GM12874 (cell line): ENCODE results near the gene MAGI2.

Experiments used
- CTCF ChIP-seq: IDR thresholded peaks from 2 replicates; pipeline ENCODE4 v1.5.1; 2011; ENCODE audit warnings: low read depth, mild to moderate bottlenecking, control low read depth, low read length, moderate library complexity; ENCODE audit not compliant: insufficient read depth

MAGI2 gene

GRCh38 chr7:78845155-78845554 is 608.3 kb downstream of the MAGI2 start:
- TF ChIP-seq CTCF = no peak

GRCh38 chr7:78842068-78842467 is 611.4 kb downstream of the MAGI2 start:
- no peak for TF ChIP-seq CTCF

GRCh38 chr7:78835897-78836296 is 617.6 kb downstream of the MAGI2 start:
- no peak for TF ChIP-seq CTCF

GRCh38 chr7:78828317-78828716 is 625.1 kb downstream of the MAGI2 start:
- no peak for TF ChIP-seq CTCF

- no peak for TF ChIP-seq CTCF
These were observed 649.9 kb downstream of the MAGI2 start for GRCh38 chr7:78803501-78804127.

- no peak for TF ChIP-seq CTCF
These were observed 659.4 kb downstream of the MAGI2 start for GRCh38 chr7:78794101-78794500.

- TF ChIP-seq CTCF = no peak
These were observed 660.8 kb downstream of the MAGI2 start for GRCh38 chr7:78792624-78793023.

- TF ChIP-seq CTCF = no peak
These were observed 661.5 kb downstream of the MAGI2 start for GRCh38 chr7:78792006-78792405.
